ENCODE measurements around the gene CD207.

DNA sequence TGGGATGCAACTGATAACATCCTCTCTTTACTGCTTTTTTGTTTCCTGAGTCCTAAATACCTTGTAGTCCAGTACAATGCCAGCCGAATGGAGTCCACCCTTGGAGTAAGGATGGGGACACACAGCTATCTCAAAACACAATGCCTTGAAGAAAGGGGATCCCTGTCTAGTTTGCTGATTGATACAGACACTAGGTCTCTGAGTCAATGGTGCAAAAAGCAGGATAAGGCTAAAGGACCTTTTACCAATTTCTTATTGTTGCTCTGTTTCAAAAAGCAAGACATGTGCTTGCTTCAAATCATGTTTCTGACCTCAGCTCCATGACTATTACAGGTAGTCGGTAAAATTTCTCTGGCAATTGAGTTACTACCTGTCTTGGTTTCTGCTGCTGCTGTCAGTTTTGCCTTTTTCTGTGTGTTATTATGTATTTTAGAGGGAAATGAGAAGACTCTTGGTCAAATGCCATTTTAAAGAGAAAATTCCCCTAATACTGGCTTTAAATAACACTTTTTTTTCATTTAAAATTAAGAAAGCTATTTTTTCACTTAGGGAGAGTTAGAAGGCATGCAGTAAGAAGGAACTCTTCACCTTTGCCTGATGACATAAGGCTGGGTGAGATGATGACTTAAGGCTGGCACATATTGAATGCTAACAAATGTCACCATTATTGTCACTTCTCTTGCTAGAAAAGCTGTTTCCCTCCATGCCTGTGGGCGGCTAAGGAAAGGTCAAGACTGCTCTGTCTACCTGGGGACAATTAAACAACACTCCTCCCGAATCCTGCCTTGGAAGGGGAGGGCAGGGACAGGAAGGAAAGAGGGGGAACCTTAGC, 40.2 kb downstream of the CD207 start:
- TF ChIP-seq TAF1 (IDR thresholded peaks at IDR 0.05; ENCODE audit: low read depth) (no peak), RAD21 (conservative IDR thresholded peaks at IDR 0.05) (no peak)
- TF ChIP-seq, protein P1, sequence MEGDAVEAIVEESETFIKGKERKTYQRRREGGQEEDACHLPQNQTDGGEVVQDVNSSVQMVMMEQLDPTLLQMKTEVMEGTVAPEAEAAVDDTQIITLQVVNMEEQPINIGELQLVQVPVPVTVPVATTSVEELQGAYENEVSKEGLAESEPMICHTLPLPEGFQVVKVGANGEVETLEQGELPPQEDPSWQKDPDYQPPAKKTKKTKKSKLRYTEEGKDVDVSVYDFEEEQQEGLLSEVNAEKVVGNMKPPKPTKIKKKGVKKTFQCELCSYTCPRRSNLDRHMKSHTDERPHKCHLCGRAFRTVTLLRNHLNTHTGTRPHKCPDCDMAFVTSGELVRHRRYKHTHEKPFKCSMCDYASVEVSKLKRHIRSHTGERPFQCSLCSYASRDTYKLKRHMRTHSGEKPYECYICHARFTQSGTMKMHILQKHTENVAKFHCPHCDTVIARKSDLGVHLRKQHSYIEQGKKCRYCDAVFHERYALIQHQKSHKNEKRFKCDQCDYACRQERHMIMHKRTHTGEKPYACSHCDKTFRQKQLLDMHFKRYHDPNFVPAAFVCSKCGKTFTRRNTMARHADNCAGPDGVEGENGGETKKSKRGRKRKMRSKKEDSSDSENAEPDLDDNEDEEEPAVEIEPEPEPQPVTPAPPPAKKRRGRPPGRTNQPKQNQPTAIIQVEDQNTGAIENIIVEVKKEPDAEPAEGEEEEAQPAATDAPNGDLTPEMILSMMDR (IDR thresholded peaks at IDR 0.05; ENCODE audit: poor library complexity, severe bottlenecking), result no peak

Measured in neural cell (in vitro differentiated cells).